K562 (cell line): Measurements from ENCODE around the gene STK11. TPM values are rescaled to one million over a fixed set of nuclear protein-coding genes. Genes with fewer than 3 reads are reported as not detected.

ENCODE experiments used
- CBFA2T2 ChIP-seq: fragments of 450-650 bp; conservative IDR thresholded peaks from 2 replicates; pipeline ENCODE4 v1.6.1; 2017; ENCODE audit warnings: mild to moderate bottlenecking
- CHAMP1 ChIP-seq: fragments of 450-650 bp; IDR thresholded peaks from 2 replicates; pipeline ENCODE4 v1.6.1; 2016; ENCODE audit warnings: mild to moderate bottlenecking
- ESRRB ChIP-seq: fragments of 250-450 bp; sonication (Bioruptor Pico); IDR thresholded peaks from 2 replicates; pipeline ENCODE4 v1.5.0; 2020; ENCODE audit warnings: mild to moderate bottlenecking, moderate library complexity, borderline replicate concordance
- ETV1 ChIP-seq: fragments of 450-650 bp; conservative IDR thresholded peaks from 2 replicates; pipeline ENCODE4 v1.6.1; 2016; ENCODE audit warnings: missing genetic modification characterization, control low read depth, low read depth, missing compliant biosample characterization
- FOXJ3 ChIP-seq: sonication (generic); formaldehyde crosslinking; IDR thresholded peaks from 2 replicates; pipeline ENCODE4 v1.4.0; 2020; ENCODE audit warnings: mild to moderate bottlenecking, missing genetic modification reagents
- HDAC8 ChIP-seq: fragments of 450-650 bp; IDR thresholded peaks from 2 replicates; pipeline ENCODE4 v1.6.1; 2016; ENCODE audit warnings: mild to moderate bottlenecking, missing genetic modification characterization, moderate library complexity, missing compliant biosample characterization
- NFE2L1 ChIP-seq: fragments of 450-650 bp; IDR thresholded peaks from 2 replicates; pipeline ENCODE4 v1.6.1; 2016; ENCODE audit warnings: missing genetic modification characterization, low read depth, mild to moderate bottlenecking, missing compliant biosample characterization, moderate library complexity, borderline replicate concordance
- OTX1 ChIP-seq: fragments of 450-650 bp; formaldehyde crosslinking; IDR thresholded peaks from 2 replicates; pipeline ENCODE4 v1.4.0; 2022; ENCODE audit warnings: mild to moderate bottlenecking
- PTRF ChIP-seq: fragments of 450-650 bp; IDR thresholded peaks from 2 replicates; pipeline ENCODE4 v1.6.1; 2016; ENCODE audit warnings: mild to moderate bottlenecking, missing genetic modification characterization, missing compliant biosample characterization
- PTTG1 ChIP-seq: fragments of 450-650 bp; IDR thresholded peaks from 2 replicates; pipeline ENCODE4 v1.6.1; 2016; ENCODE audit warnings: low read depth, mild to moderate bottlenecking, missing genetic modification characterization, missing compliant biosample characterization
- RAD21 ChIP-seq, 2 experiments: fragments of 250-450 bp in 1 of 2; fragments of 450-650 bp in 1 of 2; sonication (Bioruptor Pico) in 1 of 2; formaldehyde crosslinking in 1 of 2; IDR thresholded peaks in 1 of 2; conservative IDR thresholded peaks in 1 of 2; 2 replicates each; pipeline versions ENCODE4 v1.4.0 to v1.8.0; 2020 to 2022; ENCODE audit warnings: mild to moderate bottlenecking in 2 of 2, moderate library complexity in 1 of 2
- TAF15 ChIP-seq: fragments of 200-400 bp; formaldehyde crosslinking; IDR thresholded peaks from 2 replicates; pipeline ENCODE4 v1.6.1; 2017; ENCODE audit warnings: mild to moderate bottlenecking, low read depth, low read length, moderate library complexity
- ZBTB1 ChIP-seq: sonication (generic); formaldehyde crosslinking; IDR thresholded peaks from 2 replicates; pipeline ENCODE4 v1.8.1; 2023; ENCODE audit warnings: missing genetic modification reagents, low read depth, mild to moderate bottlenecking, borderline replicate concordance
- ZNF277 ChIP-seq: fragments of 250-450 bp; sonication (Bioruptor Pico); IDR thresholded peaks from 2 replicates; pipeline ENCODE4 v1.8.0; 2022; ENCODE audit warnings: inconsistent platforms, mild to moderate bottlenecking, moderate library complexity, borderline replicate concordance
- ZNF41 ChIP-seq: fragments of 250-450 bp; sonication (Bioruptor Pico); conservative IDR thresholded peaks from 2 replicates; pipeline ENCODE4 v1.4.0; 2020; ENCODE audit warnings: mild to moderate bottlenecking
- ZNF695 ChIP-seq: fragments of 450-650 bp; formaldehyde crosslinking; IDR thresholded peaks from 2 replicates; pipeline ENCODE4 v1.4.0; 2020; ENCODE audit warnings: mild to moderate bottlenecking, moderate library complexity
- ZNF766 ChIP-seq: fragments of 200-800 bp; sonication (Bioruptor generic); conservative IDR thresholded peaks from 2 replicates; pipeline ENCODE4 v1.6.1; 2016; ENCODE audit warnings: missing genetic modification characterization, missing compliant biosample characterization
- polyA plus RNA-seq, 8 experiments: library from polyadenylated mRNA; depleted of rRNA in 4 of 8; stranded (reverse) in 5 of 8; unstranded in 3 of 8; fragments of >200 nt; fragmentation: Nextera tagmentation in 2 of 8; fragmentation: Illumina TruSeq in 1 of 8; extraction: Ambion mirVana in 2 of 8; extraction: Trizol in 1 of 8; gene quantifications; 2 replicates each; pipeline versions ENCODE4 v1.2.1 to v1.2.3, GENCODE V29; 2011 to 2014; ENCODE audit warnings: inconsistent platforms in 1 of 8, missing spikeins in 1 of 8
- total RNA-seq, 7 experiments: library from RNA; depleted of rRNA in 6 of 7; stranded (reverse); fragments of >200 nt in 6 of 7; fragmentation: Illumina TruSeq in 2 of 7; extraction: Trizol in 2 of 7; gene quantifications; 2 replicates each; pipeline versions ENCODE4 v1.2.1 to v1.2.3, GENCODE V29; 2011 to 2021; ENCODE audit warnings: low replicate concordance in 1 of 7
- TF ChIP-seq, protein P1 (sequence below): fragments of 250-450 bp; sonication (Bioruptor Pico); IDR thresholded peaks from 2 replicates; pipeline ENCODE4 v1.5.0; 2021
- TF ChIP-seq, protein P2 (sequence below): fragments of 250-450 bp; sonication (Bioruptor Pico); IDR thresholded peaks from 2 replicates; pipeline ENCODE4 v1.5.0; 2021
- TF ChIP-seq, protein P3 (sequence below): fragments of 450-650 bp; IDR thresholded peaks from one replicate; pipeline ENCODE4 v1.6.1; 2018; ENCODE audit warnings: mild to moderate bottlenecking, moderate library complexity; ENCODE audit not compliant: partially characterized antibody

The STK11 gene
- total and polyA plus RNA-seq, 9 of the 15 experiments (the other 6 are each of a cell fraction or from before 2014, with no cell fraction given), result 0.15 to 96.5 (median 31.7) TPM

DNA sequence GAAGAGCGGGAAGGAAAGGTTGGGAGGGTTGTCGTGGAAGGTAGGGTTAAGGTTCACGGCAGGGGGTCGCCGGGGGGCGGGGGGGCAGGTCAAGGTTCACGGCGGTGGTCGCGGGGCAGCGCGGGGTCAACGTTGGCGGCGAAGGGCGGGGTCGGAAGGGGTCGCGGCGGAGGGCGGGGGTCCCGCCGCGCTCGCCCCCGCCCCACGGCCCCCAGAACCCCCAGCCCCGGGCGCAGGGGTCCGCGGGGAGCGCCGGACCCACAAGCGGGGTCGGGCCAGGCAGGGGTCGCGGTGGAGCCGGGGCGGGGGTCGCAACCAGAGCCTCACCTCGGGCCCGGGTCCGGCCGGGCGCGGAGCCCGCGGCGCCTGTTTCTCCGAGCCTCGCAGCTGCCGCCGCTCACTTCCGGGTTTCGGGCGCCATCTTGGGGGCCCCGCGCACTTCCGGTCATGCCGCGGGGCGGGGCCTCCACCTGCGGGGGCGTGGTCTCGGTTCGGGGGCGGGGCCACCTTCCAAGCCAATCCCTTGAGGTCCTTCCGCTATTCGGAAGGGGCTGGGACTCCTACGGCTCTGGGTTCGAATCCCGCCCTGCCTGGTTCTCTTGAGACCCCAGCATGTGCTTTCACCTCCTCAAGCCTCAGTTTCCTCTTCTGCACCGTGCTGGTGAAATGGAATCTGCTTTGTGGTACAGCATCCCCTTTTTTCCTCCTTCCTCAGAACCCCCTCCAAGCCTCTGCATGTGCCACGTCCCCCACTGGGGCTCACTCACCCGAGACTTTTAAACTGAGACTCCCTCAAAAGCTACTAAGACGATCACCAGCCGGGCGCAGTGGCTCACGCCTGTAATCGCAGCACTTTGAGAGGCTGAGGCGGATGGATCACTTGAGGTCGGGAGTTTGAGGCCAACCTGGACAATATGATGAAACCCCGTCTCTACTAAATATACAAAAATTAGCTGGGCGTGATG lies 31.5 kb upstream of the STK11 start, which contains the start of gene SBNO2 (continued):
- TF ChIP-seq CHAMP1, result no peak
- TF ChIP-seq PTRF (tag), result no peak
- TF ChIP-seq ESRRB, result no peak
- no peak for TF ChIP-seq ZNF41 (CRISPR knock-in tag)
- TF ChIP-seq FOXJ3 (CRISPR knock-in tag), result no peak
- TF ChIP-seq PTTG1 (tag), result no peak
- TF ChIP-seq CBFA2T2, result no peak
- TF ChIP-seq ZNF695 (CRISPR knock-in tag), result no peak
- no peak for TF ChIP-seq ZBTB1
- peak; percentile 86 for TF ChIP-seq ETV1 (tag)
- no peak for TF ChIP-seq RAD21 (CRISPR knock-in tag; conservative IDR thresholded peaks at IDR 0.05 in 1 of 2, IDR thresholded peaks at IDR 0.05 in 1 of 2)
- no peak for TF ChIP-seq TAF15
- no peak for TF ChIP-seq ZNF766
- TF ChIP-seq, protein P1, sequence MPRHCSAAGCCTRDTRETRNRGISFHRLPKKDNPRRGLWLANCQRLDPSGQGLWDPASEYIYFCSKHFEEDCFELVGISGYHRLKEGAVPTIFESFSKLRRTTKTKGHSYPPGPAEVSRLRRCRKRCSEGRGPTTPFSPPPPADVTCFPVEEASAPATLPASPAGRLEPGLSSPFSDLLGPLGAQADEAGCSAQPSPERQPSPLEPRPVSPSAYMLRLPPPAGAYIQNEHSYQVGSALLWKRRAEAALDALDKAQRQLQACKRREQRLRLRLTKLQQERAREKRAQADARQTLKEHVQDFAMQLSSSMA (CRISPR knock-in tag), result no peak
- TF ChIP-seq, protein P2, sequence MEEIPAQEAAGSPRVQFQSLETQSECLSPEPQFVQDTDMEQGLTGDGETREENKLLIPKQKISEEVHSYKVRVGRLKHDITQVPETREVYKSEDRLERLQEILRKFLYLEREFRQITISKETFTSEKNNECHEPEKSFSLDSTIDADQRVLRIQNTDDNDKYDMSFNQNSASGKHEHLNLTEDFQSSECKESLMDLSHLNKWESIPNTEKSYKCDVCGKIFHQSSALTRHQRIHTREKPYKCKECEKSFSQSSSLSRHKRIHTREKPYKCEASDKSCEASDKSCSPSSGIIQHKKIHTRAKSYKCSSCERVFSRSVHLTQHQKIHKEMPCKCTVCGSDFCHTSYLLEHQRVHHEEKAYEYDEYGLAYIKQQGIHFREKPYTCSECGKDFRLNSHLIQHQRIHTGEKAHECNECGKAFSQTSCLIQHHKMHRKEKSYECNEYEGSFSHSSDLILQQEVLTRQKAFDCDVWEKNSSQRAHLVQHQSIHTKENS (CRISPR knock-in tag), result no peak
- no peak for TF ChIP-seq ZNF277 (CRISPR knock-in tag)
- no peak for TF ChIP-seq OTX1 (CRISPR knock-in tag)
- no peak for TF ChIP-seq HDAC8 (tag)
- no peak for TF ChIP-seq NFE2L1
- TF ChIP-seq, protein P3, sequence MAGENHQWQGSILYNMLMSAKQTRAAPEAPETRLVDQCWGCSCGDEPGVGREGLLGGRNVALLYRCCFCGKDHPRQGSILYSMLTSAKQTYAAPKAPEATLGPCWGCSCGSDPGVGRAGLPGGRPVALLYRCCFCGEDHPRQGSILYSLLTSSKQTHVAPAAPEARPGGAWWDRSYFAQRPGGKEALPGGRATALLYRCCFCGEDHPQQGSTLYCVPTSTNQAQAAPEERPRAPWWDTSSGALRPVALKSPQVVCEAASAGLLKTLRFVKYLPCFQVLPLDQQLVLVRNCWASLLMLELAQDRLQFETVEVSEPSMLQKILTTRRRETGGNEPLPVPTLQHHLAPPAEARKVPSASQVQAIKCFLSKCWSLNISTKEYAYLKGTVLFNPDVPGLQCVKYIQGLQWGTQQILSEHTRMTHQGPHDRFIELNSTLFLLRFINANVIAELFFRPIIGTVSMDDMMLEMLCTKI, result no peak
